NOMO-1 treated with DMSO at 0.1 percent for 48 hours (cell line): ENCODE data around the gene ZCCHC10.
"Not testable (repeated sequence)": the region's sequence is repeated elsewhere in the genome, so short reads cannot be mapped to it uniquely, and the experiment has no call there.

Source experiments
- DNase-seq: peaks from one replicate; lab custom pipeline; 2025; ENCODE audit not compliant: unreplicated experiment; lab: John Stamatoyannopoulos, UW

Gene ZCCHC10

DNA sequence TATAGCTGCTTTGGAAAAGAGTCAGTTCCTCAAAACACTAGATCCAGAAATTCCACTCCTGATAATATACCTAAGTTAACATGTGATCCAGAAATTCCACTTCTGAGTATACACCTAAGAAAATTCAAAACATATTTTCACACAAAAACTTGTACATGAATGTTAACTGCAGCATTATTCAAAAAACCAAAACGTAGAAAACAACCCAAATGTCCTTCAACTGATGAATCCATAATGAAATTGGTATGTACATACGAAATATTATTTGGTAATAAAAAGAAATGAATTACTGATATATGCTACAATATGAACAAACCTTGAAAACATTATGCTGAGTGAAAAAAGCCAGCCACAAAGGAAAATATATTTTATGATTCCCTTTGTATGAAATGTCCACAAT lies 46.4 kb downstream of the ZCCHC10 start:
- no peak for DNase-seq

DNA sequence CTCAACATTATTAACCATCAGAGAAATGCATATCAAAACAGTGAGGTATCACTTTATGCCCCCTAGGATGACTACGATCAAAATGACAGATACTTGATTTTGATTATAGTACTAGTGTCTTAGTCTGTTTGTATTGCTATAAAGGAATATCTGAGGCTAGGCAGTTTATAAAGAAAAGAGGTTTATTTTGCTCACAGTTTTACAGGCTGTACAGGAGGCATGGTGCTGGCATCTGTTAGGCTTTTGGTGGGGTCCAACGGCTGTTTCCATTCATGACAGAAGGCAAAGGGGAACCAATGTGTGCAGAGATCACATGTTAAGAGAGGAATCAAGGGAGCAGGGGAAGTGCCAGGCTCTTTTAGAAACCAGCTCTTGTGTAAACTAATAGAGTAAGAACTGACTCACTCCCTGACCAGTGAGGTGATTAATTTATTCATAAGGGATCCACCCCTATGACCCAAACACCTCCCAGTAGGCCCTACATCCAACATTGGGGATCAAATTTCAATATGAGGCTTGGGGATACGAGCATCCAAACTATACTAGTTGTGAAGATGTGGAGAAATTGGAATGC lies 46.9 kb downstream of the ZCCHC10 start:
- peak; percentile 78 for DNase-seq

DNA sequence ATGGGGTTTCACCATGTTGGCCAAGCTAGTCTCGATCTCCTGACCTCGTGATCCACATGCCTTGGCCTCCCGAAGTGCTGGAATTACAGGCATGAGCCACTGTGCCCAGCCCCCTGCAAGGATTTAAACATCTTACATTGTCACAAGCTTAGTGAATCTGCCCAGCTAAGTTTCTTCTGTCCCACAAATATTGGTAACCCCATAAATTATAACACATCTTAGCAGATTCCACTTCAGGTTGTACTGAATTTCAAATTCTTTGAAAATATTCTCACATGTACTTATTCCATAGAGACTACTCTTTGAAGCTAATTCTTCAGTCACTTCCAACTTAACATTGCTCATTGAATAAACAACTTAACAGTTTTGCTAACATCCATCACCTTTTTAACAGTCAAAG lies 49.5 kb downstream of the ZCCHC10 start:
- no peak for DNase-seq

DNA sequence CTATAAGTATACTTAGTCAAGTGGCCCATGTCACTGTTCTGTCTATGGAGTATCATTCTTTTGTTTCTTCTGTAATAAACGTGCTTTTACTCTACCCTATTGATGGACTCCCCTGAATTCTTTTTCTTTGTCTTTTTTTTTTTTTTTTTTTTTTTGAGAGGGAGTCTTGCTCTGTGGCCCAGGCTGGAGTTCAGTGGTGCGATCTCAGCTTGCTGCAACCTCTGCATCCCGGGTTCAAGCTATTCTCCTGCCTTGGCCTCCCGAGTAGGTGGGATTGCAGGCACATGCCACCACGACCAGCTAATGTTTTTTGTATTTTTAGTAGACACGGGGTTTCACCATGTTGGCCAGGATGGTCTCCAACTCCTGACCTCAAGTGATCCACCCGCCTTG lies 53.9 kb downstream of the ZCCHC10 start:
- not testable (repeated sequence) for DNase-seq

DNA sequence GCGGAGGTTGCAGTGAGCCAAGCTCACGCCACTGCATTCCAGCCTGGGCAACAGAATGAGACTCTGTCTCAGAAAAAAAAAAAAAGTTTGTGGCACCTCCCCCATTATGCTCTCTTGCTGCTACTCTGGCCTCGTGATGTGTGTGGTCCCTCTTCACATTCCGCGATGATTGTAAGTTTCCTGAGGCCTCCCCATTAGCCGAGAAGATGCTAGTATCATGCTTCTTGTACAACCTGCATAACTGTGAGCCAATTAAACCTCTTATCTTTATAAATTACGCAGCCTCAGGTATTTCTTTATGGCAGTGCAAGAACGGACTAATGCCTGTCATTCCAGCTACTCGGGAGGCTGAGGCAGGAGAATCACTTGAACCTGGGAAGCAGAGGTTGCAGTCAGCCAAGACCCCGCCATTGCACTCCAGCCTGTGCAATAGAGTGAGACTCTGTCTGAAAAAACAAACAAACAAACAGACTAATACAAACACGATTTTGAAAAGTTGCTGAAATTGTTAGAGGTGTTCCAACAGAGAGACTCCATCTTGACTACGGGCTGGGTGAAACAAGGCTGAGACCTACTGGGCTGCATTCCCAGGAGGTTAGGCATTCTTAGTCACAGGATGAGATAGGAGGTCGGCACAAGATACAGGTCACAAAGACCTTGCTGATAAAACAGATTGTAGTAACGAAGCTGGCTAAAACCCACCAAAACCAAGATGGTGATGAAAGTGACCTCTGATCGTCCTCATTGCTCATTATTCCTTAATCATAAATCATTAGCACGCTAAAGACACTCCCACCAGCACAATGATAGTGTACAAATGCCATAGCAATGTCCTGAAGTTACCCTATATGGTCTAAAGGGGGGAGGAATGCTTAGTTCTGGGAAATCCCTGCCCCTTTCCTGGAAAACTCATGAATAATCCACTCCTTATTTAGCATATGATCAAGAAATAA lies 54.6 kb downstream of the ZCCHC10 start:
- no peak for DNase-seq

DNA sequence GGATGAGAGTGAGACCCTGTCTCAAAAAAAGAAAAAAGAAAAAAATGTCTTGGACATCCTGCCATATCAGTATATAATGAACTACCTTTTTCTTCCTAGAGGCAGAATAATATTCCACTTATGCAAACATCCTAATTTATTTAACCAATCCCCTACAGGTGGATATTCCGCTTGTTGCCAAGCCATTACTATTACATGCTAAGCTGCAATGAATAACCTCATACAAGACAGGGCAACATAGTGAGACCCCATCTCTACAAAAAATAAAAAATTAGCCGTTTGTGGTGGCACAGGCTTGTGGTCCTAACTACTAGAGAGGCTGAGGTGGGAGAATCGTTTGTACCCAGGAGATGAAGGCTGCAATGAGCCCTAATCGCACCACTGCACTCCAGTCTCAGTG lies 61.2 kb downstream of the ZCCHC10 start:
- DNase-seq: no peak

DNA sequence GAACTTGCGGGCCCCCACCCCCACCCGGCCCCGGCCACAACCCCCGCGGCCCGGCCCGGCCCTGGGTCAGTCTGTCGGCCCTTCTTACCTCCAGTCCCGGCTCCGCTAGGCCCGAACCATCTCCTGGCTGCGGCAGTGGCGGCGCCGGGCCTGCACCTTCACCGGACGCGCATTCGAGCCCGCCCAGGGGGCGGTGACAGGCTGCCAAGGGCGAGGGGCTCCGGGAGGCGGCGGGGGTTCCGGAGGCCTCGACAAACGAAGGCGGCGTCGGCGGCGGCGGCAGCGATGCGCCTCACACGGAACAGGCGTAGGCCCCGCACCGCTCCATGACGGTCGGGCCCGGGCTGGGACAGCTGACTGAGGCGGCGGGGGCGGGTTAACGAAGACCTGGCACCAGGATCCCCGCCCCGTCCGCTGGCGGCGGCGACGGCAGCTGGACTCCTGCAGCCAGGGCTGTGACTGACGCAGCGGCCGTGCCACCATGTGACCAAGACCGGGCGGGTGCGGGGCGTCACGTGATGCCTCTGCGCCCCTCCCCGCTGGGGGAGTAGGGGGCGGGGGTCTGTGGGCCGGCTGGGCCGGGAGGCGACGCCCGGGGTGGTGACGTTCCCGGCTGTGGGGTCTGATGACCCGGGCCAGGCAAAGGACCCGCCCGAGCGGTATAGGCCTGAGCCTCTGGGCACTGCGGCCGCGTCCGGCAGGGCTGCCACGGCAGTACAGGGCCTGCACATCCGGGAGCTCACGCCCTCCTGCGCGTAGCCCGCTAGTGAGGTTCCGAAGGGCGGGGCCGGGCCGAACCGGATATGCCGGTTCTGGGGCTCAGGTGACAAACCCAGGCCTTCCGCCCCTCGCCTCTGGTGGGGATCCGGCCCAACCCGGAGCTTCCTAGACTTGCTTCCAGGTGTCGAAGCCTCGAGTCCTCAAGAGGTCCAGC lies 62.9 kb downstream of the ZCCHC10 start, which contains the start of gene AFF4:
Gene AFF4, minus strand, starts transcription at position 464 of the 934 bp plus-strand sequence. CDS start 26,445 bp downstream, outside the sequence.
- DNase-seq: peak; percentile 94

DNA sequence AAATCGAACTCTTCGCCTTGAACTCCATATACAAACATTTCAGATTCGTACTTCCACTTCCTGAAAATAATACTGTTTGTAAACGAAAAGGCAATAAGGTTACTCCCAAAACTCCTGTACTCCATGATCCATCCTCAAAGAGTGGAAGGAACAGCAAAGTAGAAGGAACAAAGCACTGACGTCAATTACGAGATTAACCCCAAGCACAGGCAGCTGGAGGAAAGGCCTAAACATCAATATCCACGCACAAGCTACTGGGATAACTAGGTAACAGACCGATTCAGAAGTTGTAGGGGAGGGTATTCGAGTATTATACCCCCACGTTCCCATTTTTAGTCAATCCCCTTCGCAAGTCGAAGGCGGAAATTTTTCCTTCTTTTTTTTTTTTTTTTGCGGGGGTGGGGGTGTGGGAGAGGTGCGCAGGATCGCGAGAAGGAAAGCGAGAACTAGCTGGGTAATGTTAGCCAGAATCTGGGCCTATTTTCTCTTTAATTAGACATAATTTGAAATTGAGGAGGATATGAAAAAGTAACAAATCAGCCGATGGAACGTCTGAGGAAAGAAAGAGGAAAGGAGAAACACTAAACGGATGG lies 63.8 kb downstream of the ZCCHC10 start:
- DNase-seq: peak; percentile 48

DNA sequence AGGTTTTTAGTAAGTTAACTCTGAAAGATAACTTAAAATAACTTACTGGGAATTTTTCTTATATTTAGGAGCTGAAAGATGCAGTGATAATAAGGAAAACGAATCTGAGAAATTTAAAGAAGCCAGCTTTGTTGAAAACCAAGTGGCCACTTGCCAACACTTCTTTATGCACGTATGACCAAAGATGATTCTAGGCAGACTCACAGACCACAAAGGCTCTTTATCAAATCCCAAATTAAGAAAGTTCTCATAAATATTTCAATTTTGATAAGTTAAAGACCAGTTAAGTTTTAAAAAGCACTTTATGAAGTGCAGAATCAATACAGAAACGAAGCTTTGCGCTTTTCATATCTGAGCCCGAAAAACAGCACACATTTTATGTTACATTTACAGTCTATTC lies 64.5 kb downstream of the ZCCHC10 start:
- no peak for DNase-seq

DNA sequence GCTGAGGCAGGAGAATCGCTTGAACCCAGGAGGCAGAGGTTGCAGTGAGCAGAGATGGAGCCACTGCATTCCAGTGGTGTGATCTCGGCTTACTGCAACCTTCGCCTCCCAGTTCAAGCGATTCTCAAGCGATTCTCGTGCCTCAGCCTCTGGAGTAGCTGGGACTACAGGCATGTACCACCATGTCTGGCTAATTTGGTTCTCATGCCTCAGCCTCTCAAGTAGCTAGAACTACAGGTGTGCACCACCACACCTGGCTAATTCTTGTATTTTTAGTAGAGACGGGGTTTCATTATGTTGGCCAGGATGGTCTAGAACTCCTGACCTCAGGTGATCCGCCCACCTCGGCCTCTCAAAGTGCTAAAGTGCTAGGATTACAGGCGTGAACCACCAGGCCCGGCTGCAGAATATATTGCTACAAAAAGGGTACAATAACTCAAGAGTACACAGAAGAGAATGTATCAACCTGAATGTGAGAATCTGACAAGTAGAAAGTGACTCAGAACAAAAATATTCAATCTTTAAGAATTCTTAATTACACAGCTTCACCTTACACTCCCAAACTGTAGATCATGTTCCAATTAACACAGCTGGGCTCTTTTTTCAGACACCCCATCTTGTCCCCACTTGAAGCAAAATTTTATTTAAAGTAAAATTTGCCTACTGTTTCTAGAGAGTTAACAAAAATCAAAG lies 65.1 kb downstream of the ZCCHC10 start:
- DNase-seq: not testable (repeated sequence)

DNA sequence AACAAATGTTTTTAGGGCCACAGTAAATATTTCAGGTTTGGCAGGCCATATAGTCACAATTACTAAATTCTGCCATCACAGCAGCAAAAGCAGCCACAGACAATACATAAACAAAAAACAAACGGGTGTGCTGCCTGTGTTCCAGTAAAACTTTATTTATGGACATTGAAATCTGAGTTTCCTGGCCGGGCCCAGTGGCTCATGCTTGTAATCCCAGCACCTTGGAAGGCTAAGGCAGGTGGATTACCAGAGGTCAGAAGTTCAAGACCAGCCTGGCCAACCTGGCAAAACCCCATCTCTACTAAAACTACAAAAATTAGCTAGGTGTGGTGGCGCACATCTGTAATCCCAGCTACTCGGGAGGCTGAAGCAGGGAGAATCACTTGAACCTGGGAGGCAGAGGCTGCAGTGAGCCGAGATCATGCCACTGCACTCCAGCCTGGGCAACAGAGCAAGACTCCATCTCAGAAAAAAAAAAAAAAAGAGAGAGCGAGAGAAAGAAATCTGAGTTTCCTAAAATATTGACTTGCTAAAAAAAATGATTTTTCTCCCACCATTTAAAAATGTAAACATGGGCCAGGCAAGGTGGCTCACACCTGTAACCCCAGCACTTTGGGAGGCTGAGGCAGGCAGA lies 70.1 kb downstream of the ZCCHC10 start:
- DNase-seq: not testable (repeated sequence)

DNA sequence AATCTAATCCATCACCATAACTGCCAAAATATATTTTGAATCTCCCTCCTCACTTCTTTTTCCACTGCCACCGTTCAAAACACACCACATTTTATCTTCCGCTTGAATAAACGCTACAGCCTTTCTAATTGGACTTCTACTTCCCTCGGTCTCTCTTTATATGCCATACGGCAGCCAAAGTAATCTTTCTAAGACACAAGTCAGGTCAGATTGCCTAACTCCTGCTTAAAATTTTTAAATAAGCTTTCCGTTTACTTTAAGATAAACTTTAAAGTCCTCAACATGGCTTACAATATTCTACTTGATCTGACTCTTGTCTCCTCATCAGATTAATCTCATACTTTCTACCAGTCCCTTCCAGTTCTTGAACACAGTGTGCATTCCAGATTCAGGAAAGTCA lies 72.6 kb downstream of the ZCCHC10 start:
- DNase-seq: no peak

DNA sequence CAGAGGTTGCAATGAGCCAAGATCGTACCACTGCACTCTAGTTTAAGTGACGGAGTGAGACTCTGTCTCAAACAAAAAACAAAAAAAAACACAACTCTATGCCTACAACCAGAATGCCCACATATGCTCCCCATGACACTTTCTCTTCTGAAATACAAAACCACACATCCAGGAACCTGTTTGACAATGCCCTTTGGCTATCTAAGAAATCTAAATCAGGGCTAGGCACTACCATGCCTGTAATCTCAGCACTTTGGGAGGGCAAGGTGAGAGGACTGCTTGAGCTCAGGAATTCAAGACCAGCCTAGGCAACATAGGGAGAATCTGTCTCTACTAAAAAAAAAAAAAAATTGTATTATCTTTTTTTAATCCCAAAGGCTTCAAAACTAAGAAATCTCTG lies 73.5 kb downstream of the ZCCHC10 start:
- DNase-seq: no peak

DNA sequence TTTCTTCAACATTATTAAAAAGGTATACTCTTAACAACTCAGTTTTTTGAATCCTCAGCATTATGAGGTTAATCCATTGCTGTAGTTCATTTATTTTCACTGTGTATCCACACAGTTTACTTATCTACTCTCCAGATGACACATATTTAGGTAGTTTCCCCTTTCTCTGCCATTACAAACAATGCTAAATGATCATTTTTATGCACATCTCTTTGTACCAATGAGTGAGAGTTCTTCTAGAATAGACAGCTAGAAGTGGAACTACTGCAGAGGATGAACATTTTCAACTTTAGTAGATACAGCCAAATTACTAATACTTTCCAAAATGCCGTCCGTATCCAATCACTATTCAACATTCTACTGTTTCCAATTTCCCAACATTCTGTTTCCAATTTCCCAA lies 74.5 kb downstream of the ZCCHC10 start:
- DNase-seq: no peak

DNA sequence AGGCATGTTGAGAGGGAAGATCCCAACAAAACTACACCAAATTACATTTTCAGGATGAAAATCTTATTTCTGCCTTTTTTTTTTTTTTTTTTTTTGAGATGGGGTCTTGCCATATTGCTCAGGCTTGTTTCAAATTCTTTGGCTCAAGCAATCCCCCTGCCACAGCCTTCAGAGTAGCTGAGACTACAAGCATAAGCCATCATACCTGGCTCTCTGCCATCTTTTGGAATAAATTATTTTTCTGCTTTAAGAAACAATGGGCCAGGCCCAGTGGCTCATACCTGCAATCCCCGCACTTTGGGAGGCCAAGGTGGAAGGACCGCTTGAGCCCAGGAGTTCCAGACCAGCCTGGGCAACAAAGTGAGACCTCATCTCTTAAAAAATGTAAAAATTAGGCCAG lies 77.2 kb downstream of the ZCCHC10 start:
- no peak for DNase-seq

DNA sequence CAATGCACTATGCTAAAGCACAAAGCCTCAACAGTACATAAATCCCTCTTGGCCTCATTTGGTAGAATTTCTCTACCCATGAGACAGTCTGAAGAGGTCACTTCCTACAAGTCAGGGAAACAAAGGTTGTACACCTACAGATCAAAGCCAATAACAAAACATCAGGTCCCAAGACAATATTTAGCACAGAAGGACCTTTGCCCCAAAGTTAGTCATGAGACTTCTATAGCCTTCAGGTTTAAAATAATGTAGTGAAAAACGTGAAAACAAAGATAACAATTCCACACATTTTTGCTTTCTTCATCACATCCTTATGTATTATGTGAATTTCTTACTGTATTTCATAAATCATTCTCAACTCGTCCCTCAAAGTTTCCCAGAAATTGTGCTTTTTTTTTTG lies 78.7 kb downstream of the ZCCHC10 start:
- DNase-seq: no peak
